HG02763 (cell line): ENCODE measurements around the gene OR10K2.
A peak's percentile ranks its signal among the peaks of the same experiment; 100 is the strongest.

Experiments
- ATAC-seq: cut with Tn5 transposase; IDR thresholded peaks from one replicate; pipeline ENCODE4 v1.9.1; 2021; ENCODE audit warnings: mild to moderate bottlenecking, moderate library complexity; ENCODE audit not compliant: unreplicated experiment

The OR10K2 gene

GRCh38 chr1:158371188-158371953, 54.7 kb downstream of the OR10K2 start:
- ATAC-seq: peak; percentile 97
